WTC11 (cell line): ENCODE data around the gene IQCF2. TPM values are rescaled to one million over a fixed set of nuclear protein-coding genes. Genes with fewer than 3 reads are reported as not detected.

Experiments used
- ATAC-seq: fragments of 200-7000 bp; cut with Tn5 transposase; 2 replicates; pipeline ENCODE4 v1.10.0; 2021; ENCODE audit warnings: mild to moderate bottlenecking, moderate library complexity
- CTCF ChIA-PET: fragments of 300-600 bp; sonication (Branson Sonifier 250); formaldehyde crosslinking; loops from one replicate; lab custom pipeline; 2021; ENCODE audit warnings: antibody characterized with exemption; lab: Charles Lee
- POLR2A ChIA-PET: fragments of 350-600 bp; sonication (Branson Sonifier 250); formaldehyde crosslinking; loops from one replicate; lab custom pipeline; 2021; ENCODE audit warnings: antibody characterized with exemption; lab: Charles Lee
- DNase-seq: peaks from one replicate; pipeline ENCODE4 v3.0.0; 2021; ENCODE audit warnings: low spot score
- H3K27ac Mint-ChIP-seq: 2 replicates; pipeline ENCODE4 v1.8.0; 2021; ENCODE audit warnings: mixed read lengths
- H3K27me3 Mint-ChIP-seq: 2 replicates; pipeline ENCODE4 v1.8.0; 2021; ENCODE audit warnings: low read depth, mild to moderate bottlenecking, moderate library complexity, mixed read lengths
- H3K36me3 Mint-ChIP-seq: 2 replicates; pipeline ENCODE4 v1.8.0; 2021; ENCODE audit warnings: mixed read lengths
- H3K4me1 Mint-ChIP-seq: 2 replicates; pipeline ENCODE4 v1.8.0; 2022; ENCODE audit warnings: mixed read lengths
- H3K4me3 Mint-ChIP-seq: 2 replicates; pipeline ENCODE4 v1.8.0; 2021; ENCODE audit warnings: mild to moderate bottlenecking, moderate library complexity, mixed read lengths
- H3K9me3 Mint-ChIP-seq: 2 replicates; pipeline ENCODE4 v1.8.0; 2021; ENCODE audit warnings: mixed read lengths
- CBFB ChIP-seq: sonication (generic); formaldehyde crosslinking; IDR thresholded peaks from 2 replicates; pipeline ENCODE4 v1.8.1; 2022; ENCODE audit warnings: mild to moderate bottlenecking, low read depth, missing genetic modification reagents
- CREB1 ChIP-seq: sonication (generic); formaldehyde crosslinking; IDR thresholded peaks from 2 replicates; pipeline ENCODE4 v1.8.0; 2023; ENCODE audit warnings: mild to moderate bottlenecking, missing genetic modification reagents
- CREM ChIP-seq: sonication (generic); formaldehyde crosslinking; IDR thresholded peaks from 2 replicates; pipeline ENCODE4 v1.8.1; 2022; ENCODE audit warnings: mild to moderate bottlenecking, missing genetic modification reagents, moderate library complexity
- JAZF1 ChIP-seq: fragments of 250-450 bp; sonication (Bioruptor Pico); IDR thresholded peaks from 2 replicates; pipeline ENCODE4 v1.9.0; 2021; ENCODE audit warnings: moderate library complexity, mild to moderate bottlenecking, inconsistent platforms
- KAT7 ChIP-seq: sonication (generic); formaldehyde crosslinking; IDR thresholded peaks from 2 replicates; pipeline ENCODE4 v1.8.1; 2023; ENCODE audit warnings: missing genetic modification reagents, mild to moderate bottlenecking, borderline replicate concordance
- NFATC4 ChIP-seq: fragments of 250-450 bp; sonication (Bioruptor Pico); IDR thresholded peaks from 2 replicates; pipeline ENCODE4 v1.9.0; 2021; ENCODE audit warnings: mild to moderate bottlenecking
- RELA ChIP-seq: sonication (generic); formaldehyde crosslinking; IDR thresholded peaks from 2 replicates; pipeline ENCODE4 v1.8.1; 2022; ENCODE audit warnings: missing genetic modification reagents, mild to moderate bottlenecking, borderline replicate concordance
- SP1 ChIP-seq: sonication (generic); formaldehyde crosslinking; conservative IDR thresholded peaks from 2 replicates; pipeline ENCODE4 v1.8.1; 2022; ENCODE audit warnings: missing genetic modification reagents
- TEAD1 ChIP-seq: sonication (generic); formaldehyde crosslinking; IDR thresholded peaks from 2 replicates; pipeline ENCODE4 v1.8.0; 2022; ENCODE audit warnings: mild to moderate bottlenecking, missing genetic modification reagents
- ZNF423 ChIP-seq: fragments of 250-450 bp; sonication (Bioruptor Pico); IDR thresholded peaks from 2 replicates; pipeline ENCODE4 v2.1.2; 2022; ENCODE audit warnings: mild to moderate bottlenecking, moderate library complexity
- total RNA-seq: library from RNA; stranded (reverse); gene quantifications from 3 replicates; pipeline ENCODE4 v1.2.3, GENCODE V29; 2021
- TF ChIP-seq, protein P1 (sequence below): fragments of 250-450 bp; sonication (Bioruptor Pico); IDR thresholded peaks from 2 replicates; pipeline ENCODE4 v1.9.0; 2021; ENCODE audit warnings: mild to moderate bottlenecking
- TF ChIP-seq, protein P2 (sequence below): sonication (generic); formaldehyde crosslinking; IDR thresholded peaks from 2 replicates; pipeline ENCODE4 v1.8.1; 2023; ENCODE audit warnings: mild to moderate bottlenecking, missing genetic modification reagents, moderate library complexity
- TF ChIP-seq, protein P3 (sequence below): sonication (generic); formaldehyde crosslinking; IDR thresholded peaks from 2 replicates; pipeline ENCODE4 v1.8.1; 2023; ENCODE audit warnings: mild to moderate bottlenecking, missing genetic modification reagents
- TF ChIP-seq, protein P4 (sequence below): sonication (generic); formaldehyde crosslinking; IDR thresholded peaks from 2 replicates; pipeline ENCODE4 v1.8.0; 2022; ENCODE audit warnings: mild to moderate bottlenecking, missing genetic modification reagents

The IQCF2 gene
- total RNA-seq, 1 experiment from 2014 or later = not detected

DNA sequence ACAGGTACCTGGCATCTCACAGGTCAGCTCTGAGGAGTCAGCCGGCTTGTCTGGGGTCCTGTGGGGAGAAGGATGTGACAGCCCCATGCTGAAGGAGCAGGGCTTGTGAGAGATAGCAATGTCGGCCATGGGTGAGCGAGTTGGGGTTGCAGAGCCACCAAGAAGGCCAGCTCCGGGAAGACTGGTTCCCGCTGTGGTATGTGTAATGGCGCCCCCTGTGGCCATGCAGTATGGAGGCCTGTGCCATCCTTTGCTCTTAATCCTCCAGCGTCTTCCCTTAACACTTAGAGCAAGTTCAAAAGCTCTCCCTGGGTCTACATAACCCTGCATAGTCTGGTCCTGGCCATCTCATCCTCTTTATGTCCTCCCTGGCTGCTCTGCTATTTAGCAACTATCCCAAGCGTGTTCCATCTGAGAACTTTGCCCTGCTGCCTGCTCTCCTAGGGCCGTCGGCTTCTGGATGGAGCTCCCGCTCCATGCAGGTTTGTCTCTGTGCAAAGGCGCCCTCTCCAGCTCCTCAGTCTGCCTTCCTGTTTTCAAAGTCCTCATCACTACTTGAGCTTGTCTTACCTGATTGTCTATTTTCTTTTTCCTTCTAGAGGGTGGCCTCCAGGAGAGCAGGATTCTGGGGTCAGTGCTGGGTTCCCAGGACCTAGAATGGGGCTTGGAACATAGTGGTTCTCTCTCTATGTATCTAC, 41.6 kb upstream of the IQCF2 start (continued):
- TF ChIP-seq CBFB (CRISPR knock-in tag) = no peak
- TF ChIP-seq, protein P1, sequence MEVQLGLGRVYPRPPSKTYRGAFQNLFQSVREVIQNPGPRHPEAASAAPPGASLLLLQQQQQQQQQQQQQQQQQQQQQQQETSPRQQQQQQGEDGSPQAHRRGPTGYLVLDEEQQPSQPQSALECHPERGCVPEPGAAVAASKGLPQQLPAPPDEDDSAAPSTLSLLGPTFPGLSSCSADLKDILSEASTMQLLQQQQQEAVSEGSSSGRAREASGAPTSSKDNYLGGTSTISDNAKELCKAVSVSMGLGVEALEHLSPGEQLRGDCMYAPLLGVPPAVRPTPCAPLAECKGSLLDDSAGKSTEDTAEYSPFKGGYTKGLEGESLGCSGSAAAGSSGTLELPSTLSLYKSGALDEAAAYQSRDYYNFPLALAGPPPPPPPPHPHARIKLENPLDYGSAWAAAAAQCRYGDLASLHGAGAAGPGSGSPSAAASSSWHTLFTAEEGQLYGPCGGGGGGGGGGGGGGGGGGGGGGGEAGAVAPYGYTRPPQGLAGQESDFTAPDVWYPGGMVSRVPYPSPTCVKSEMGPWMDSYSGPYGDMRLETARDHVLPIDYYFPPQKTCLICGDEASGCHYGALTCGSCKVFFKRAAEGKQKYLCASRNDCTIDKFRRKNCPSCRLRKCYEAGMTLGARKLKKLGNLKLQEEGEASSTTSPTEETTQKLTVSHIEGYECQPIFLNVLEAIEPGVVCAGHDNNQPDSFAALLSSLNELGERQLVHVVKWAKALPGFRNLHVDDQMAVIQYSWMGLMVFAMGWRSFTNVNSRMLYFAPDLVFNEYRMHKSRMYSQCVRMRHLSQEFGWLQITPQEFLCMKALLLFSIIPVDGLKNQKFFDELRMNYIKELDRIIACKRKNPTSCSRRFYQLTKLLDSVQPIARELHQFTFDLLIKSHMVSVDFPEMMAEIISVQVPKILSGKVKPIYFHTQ (CRISPR knock-in tag) = no peak
- TF ChIP-seq RELA (CRISPR knock-in tag) = no peak

DNA sequence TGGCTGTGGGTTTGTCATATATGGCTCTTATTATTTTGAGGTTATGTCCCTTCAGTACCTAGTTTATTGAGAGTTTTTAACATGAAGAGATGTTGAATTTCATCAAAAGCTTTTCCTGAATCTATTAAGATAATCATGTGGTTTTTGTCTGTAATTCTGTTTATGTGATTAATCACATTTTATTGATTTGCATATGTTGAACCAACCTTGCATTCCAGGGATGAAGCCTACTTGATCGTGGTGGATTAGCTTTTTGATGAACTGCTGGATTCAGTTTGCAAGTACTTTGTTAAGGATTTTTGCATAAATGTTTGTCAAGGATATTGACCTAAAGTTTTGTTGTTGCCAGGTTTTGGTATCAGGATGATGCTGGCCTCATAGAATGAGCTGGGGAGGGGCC, 33.1 kb upstream of the IQCF2 start:
- POLR2A ChIA-PET = no interaction called here
- Mint-ChIP-seq H3K4me3 (no peak overlapping the region), H3K36me3 (peaks cover 17% of the 10 kb centered on the region), H3K27me3 (peaks cover 5% of the 10 kb centered on the region), H3K4me1 (peaks cover 3% of the 10 kb centered on the region; the same call in 1 of the 2 replicates), H3K9me3 (peaks cover 36% of the 10 kb centered on the region), H3K27ac (no peak overlapping the region)
- ATAC-seq = no peak
- TF ChIP-seq, protein P2, sequence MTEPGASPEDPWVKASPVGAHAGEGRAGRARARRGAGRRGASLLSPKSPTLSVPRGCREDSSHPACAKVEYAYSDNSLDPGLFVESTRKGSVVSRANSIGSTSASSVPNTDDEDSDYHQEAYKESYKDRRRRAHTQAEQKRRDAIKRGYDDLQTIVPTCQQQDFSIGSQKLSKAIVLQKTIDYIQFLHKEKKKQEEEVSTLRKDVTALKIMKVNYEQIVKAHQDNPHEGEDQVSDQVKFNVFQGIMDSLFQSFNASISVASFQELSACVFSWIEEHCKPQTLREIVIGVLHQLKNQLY (CRISPR knock-in tag) = no peak
- no peak for TF ChIP-seq TEAD1 (CRISPR knock-in tag)
- TF ChIP-seq KAT7 (CRISPR knock-in tag) = no peak
- no peak for TF ChIP-seq CREB1 (CRISPR knock-in tag)
- CTCF ChIA-PET = interaction anchor here (1.7 kb wide), 1 partner anchor 9 kb away, joined by 12 read pairs; no protein-coding TSS in a partner anchor
- no peak for DNase-seq

DNA sequence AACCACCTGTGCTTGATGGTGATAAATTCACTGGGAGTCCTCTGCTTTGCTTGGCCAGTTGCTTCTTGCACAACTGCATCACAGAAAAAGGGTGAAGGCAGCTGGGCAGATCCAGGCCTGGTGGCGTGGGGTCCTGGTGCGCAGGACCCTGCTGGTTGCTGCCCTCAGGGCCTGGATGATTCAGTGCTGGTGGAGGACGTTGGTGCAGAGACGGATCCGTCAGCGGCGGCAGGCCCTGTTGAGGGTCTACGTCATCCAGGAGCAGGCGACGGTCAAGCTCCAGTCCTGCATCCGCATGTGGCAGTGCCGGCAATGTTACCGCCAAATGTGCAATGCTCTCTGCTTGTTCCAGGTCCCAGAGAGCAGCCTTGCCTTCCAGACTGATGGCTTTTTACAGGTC, 31.1 kb upstream of the IQCF2 start:
- CTCF ChIA-PET = no interaction called here
- POLR2A ChIA-PET = interaction anchor here (1.1 kb wide), 1 partner anchor 46 kb away, joined by 3 read pairs; no protein-coding TSS in a partner anchor
- peaks cover 23% of the 10 kb centered on the region for H3K36me3 Mint-ChIP-seq
- H3K9me3 Mint-ChIP-seq = peaks cover 51% of the 10 kb centered on the region
- no peak overlapping the region for H3K4me3 Mint-ChIP-seq
- H3K4me1 Mint-ChIP-seq = peaks cover 3% of the 10 kb centered on the region; the same call in 1 of the 2 replicates
- H3K27ac Mint-ChIP-seq = no peak overlapping the region
- H3K27me3 Mint-ChIP-seq = peaks cover 2% of the 10 kb centered on the region
- TF ChIP-seq KAT7 (CRISPR knock-in tag) = no peak
- TF ChIP-seq JAZF1 = no peak
- no peak for TF ChIP-seq ZNF423 (CRISPR knock-in tag)
- TF ChIP-seq, protein P3, sequence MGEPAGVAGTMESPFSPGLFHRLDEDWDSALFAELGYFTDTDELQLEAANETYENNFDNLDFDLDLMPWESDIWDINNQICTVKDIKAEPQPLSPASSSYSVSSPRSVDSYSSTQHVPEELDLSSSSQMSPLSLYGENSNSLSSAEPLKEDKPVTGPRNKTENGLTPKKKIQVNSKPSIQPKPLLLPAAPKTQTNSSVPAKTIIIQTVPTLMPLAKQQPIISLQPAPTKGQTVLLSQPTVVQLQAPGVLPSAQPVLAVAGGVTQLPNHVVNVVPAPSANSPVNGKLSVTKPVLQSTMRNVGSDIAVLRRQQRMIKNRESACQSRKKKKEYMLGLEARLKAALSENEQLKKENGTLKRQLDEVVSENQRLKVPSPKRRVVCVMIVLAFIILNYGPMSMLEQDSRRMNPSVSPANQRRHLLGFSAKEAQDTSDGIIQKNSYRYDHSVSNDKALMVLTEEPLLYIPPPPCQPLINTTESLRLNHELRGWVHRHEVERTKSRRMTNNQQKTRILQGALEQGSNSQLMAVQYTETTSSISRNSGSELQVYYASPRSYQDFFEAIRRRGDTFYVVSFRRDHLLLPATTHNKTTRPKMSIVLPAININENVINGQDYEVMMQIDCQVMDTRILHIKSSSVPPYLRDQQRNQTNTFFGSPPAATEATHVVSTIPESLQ = no peak
- no peak for TF ChIP-seq SP1 (CRISPR knock-in tag)
- TF ChIP-seq, protein P4, sequence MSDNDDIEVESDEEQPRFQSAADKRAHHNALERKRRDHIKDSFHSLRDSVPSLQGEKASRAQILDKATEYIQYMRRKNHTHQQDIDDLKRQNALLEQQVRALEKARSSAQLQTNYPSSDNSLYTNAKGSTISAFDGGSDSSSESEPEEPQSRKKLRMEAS = no peak
- TF ChIP-seq, protein P2 (CRISPR knock-in tag) = no peak
- no peak for TF ChIP-seq CREM (CRISPR knock-in tag)
- no peak for TF ChIP-seq NFATC4
- no peak for TF ChIP-seq TEAD1 (CRISPR knock-in tag)
- no peak for ATAC-seq
- DNase-seq = no peak
